Ectodermal cell (in vitro differentiated cells): Measurements from ENCODE around the gene FBXW5.

ENCODE experiments used
- H3K27ac ChIP-seq: 2 replicates; pipeline ENCODE4 v1.7.0; 2013; ENCODE audit warnings: mild to moderate bottlenecking, low read depth, low read length; ENCODE audit not compliant: insufficient read depth, poor library complexity, severe bottlenecking
- H3K27me3 ChIP-seq: 2 replicates; pipeline ENCODE4 v1.7.0; 2013; ENCODE audit warnings: mild to moderate bottlenecking, low read length; ENCODE audit not compliant: insufficient read depth, control insufficient read depth, poor library complexity, severe bottlenecking
- H3K36me3 ChIP-seq: one replicate; pipeline ENCODE4 v1.7.0; 2013; ENCODE audit warnings: low read length; ENCODE audit not compliant: control insufficient read depth, insufficient read depth
- H3K4me1 ChIP-seq: one replicate; pipeline ENCODE4 v1.7.0; 2013; ENCODE audit warnings: low read length; ENCODE audit not compliant: control insufficient read depth, insufficient read depth
- H3K4me3 ChIP-seq: 2 replicates; pipeline ENCODE4 v1.7.0; 2013; ENCODE audit warnings: low read depth, low read length, control low read depth; ENCODE audit not compliant: insufficient read depth
- H3K9me3 ChIP-seq: 2 replicates; pipeline ENCODE4 v1.7.0; 2013; ENCODE audit warnings: mild to moderate bottlenecking, low read length, moderate library complexity; ENCODE audit not compliant: control insufficient read depth
- WGBS, 2 experiments: methylation state at CpG; one replicate each; pipeline ENCODE4 v1.1.7; 2013; ENCODE audit warnings: missing lambda C conversion rate in 2 of 2; 5-methylcytosine and 5-hydroxymethylcytosine counted together

Gene FBXW5

GRCh38 chr9:136931611-136932130 lies 12.9 kb downstream of the FBXW5 start:
- Histone ChIP-seq H3K4me3 (no peak overlapping the region), H3K27ac (no peak overlapping the region), H3K36me3 (no peaks in the 10 kb centered on the region), H3K9me3 (no peaks in the 10 kb centered on the region), H3K27me3 (no peaks in the 10 kb centered on the region), H3K4me1 (no peaks in the 10 kb centered on the region)
- WGBS, 2 experiments, result 79 to 100% methylated on average over 2 of the region's 2 CpGs

- H3K9me3 ChIP-seq, result no peaks in the 10 kb centered on the region
- no peak overlapping the region for H3K4me3 ChIP-seq
- H3K36me3 ChIP-seq, result peaks cover 8% of the 10 kb centered on the region
- H3K4me1 ChIP-seq, result no peaks in the 10 kb centered on the region
- WGBS, 2 experiments, result 92 to 95% methylated on average over 4 of the region's 4 CpGs
- H3K27ac ChIP-seq, result no peak overlapping the region
- no peaks in the 10 kb centered on the region for H3K27me3 ChIP-seq
Observed at GRCh38 chr9:136930014-136930413, 14.5 kb downstream of the FBXW5 start.

GRCh38 chr9:136928591-136928990 lies 15.9 kb downstream of the FBXW5 start:
- H3K4me1 ChIP-seq, result no peaks in the 10 kb centered on the region
- H3K4me3 ChIP-seq, result no peak overlapping the region
- H3K9me3 ChIP-seq, result no peaks in the 10 kb centered on the region
- H3K36me3 ChIP-seq, result peaks cover 15% of the 10 kb centered on the region
- no peaks in the 10 kb centered on the region for H3K27me3 ChIP-seq
- WGBS, 2 experiments, result 93 to 94% methylated on average over 9 of the region's 9 CpGs
- H3K27ac ChIP-seq, result no peak overlapping the region

- Histone ChIP-seq H3K36me3 (peaks cover 15% of the 10 kb centered on the region), H3K4me1 (no peaks in the 10 kb centered on the region), H3K4me3 (no peak overlapping the region), H3K9me3 (no peaks in the 10 kb centered on the region), H3K27me3 (no peaks in the 10 kb centered on the region), H3K27ac (no peak overlapping the region)
- WGBS, 2 experiments, result 94 to 95% methylated on average over 23 of the region's 23 CpGs
Observed at GRCh38 chr9:136927343-136928271, 16.9 kb downstream of the FBXW5 start.

GRCh38 chr9:136926749-136927148 lies 17.8 kb downstream of the FBXW5 start:
- Histone ChIP-seq H3K4me1 (no peaks in the 10 kb centered on the region), H3K4me3 (no peak overlapping the region), H3K9me3 (no peaks in the 10 kb centered on the region), H3K36me3 (peaks cover 20% of the 10 kb centered on the region), H3K27ac (no peak overlapping the region), H3K27me3 (no peaks in the 10 kb centered on the region)
- 94 to 96% methylated on average over 13 of the region's 13 CpGs for WGBS, 2 experiments

- Histone ChIP-seq H3K27me3 (no peaks in the 10 kb centered on the region), H3K36me3 (peaks cover 20% of the 10 kb centered on the region), H3K9me3 (no peaks in the 10 kb centered on the region), H3K4me1 (no peaks in the 10 kb centered on the region), H3K27ac (no peak overlapping the region), H3K4me3 (no peak overlapping the region)
- WGBS, 2 experiments, result 94 to 95% methylated on average over 9 of the region's 9 CpGs
Observed at GRCh38 chr9:136926154-136926704, 18.3 kb downstream of the FBXW5 start.

- no peak overlapping the region for H3K4me3 ChIP-seq
- no peaks in the 10 kb centered on the region for H3K27me3 ChIP-seq
- 93% methylated on average over 33 of the region's 33 CpGs for WGBS, 2 experiments
- no peak overlapping the region for H3K27ac ChIP-seq
- H3K4me1 ChIP-seq, result no peaks in the 10 kb centered on the region
- H3K36me3 ChIP-seq, result peaks cover 27% of the 10 kb centered on the region
- H3K9me3 ChIP-seq, result no peaks in the 10 kb centered on the region
Observed at GRCh38 chr9:136925414-136926153, 19.0 kb downstream of the FBXW5 start.

- WGBS, 2 experiments, result 96% methylated on average over 19 of the region's 19 CpGs
- peaks cover 36% of the 10 kb centered on the region for H3K36me3 ChIP-seq
Observed at GRCh38 chr9:136923881-136924280, 20.7 kb downstream of the FBXW5 start.

GRCh38 chr9:136922540-136922939 lies 22.0 kb downstream of the FBXW5 start:
- 94% methylated on average over 19 of the region's 19 CpGs for WGBS, 2 experiments
- H3K36me3 ChIP-seq, result peaks cover 36% of the 10 kb centered on the region

More at GRCh38 chr9:136923881-136924280, 20.7 kb downstream of the FBXW5 start:
- no peak overlapping the region for H3K4me3 ChIP-seq
- H3K27me3 ChIP-seq, result no peaks in the 10 kb centered on the region
- H3K9me3 ChIP-seq, result no peaks in the 10 kb centered on the region
- no peaks in the 10 kb centered on the region for H3K4me1 ChIP-seq
- H3K27ac ChIP-seq, result no peak overlapping the region

GRCh38 chr9:136921718-136922117 lies 22.8 kb downstream of the FBXW5 start:
- WGBS, 2 experiments, result 93 to 95% methylated on average over 10 of the region's 10 CpGs
- peaks cover 43% of the 10 kb centered on the region for H3K36me3 ChIP-seq

More at GRCh38 chr9:136922540-136922939, 22.0 kb downstream of the FBXW5 start:
- no peak overlapping the region for H3K4me3 ChIP-seq
- H3K4me1 ChIP-seq, result no peaks in the 10 kb centered on the region
- no peak overlapping the region for H3K27ac ChIP-seq
- no peaks in the 10 kb centered on the region for H3K9me3 ChIP-seq
- no peaks in the 10 kb centered on the region for H3K27me3 ChIP-seq

More at GRCh38 chr9:136921718-136922117, 22.8 kb downstream of the FBXW5 start:
- no peak overlapping the region for H3K27ac ChIP-seq
- H3K9me3 ChIP-seq, result no peaks in the 10 kb centered on the region
- no peak overlapping the region for H3K4me3 ChIP-seq
- H3K4me1 ChIP-seq, result no peaks in the 10 kb centered on the region
- H3K27me3 ChIP-seq, result no peaks in the 10 kb centered on the region
